Fibroblast of skin of left quadriceps (primary cell): ENCODE data around the gene ACOT11.

Experiments used
- DNase-seq, 2 experiments: peaks; one replicate each; pipeline ENCODE4 v3.0.0-alpha.2; 2013; ENCODE audit warnings: low read depth in 2 of 2

The ACOT11 gene

GRCh38 chr1:54585181-54586066 lies 37.4 kb downstream of the ACOT11 start:
- no peak for DNase-seq

DNA sequence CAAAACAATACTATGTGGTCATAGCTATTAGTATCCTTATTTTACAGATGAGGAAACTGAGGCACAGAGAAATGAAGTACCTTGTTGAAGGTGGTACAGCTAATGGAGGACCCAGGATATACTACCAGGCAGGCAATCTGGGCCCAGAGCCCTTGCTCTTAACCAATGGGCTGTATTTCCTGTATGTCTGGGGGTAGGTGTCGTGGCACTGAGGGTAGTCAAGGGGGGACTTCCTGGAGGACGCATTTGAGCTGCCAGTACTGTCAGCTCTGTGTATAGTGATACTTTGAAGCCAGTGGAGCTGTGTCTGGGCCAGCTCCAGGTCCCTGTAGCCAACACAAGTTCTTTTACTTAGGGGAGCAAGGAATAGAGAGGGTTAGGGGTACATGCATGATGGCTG lies 40.3 kb downstream of the ACOT11 start:
- no peak for DNase-seq

DNA sequence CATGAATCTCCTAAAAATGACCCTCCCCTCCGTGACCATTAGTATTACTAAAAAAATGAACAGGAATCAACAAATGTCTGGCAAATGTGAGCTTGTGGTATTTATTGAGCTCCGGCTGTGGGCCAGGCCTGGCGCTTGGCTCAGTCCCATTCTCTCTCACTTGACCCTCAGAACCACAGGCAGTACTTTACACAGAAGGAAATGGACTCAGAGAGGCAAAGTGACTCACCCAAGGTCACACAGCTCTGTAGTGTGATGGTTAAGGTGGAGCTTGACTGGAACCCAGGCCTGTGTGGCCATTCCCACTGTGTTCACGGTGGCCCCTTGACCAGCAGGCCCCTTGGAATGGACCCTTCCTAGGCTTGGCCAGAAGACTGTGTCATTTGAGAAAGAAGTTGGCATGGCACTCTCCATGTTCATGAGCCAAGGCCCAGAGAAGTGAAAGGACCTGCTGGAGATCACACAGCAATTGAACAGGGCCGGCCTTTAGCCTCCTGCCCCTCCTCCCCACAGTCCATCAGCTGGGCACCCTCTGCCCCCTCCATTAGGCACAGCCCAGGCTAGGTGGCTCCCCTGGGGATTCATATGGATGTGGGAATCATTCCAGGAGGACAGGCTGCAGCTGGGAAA lies 43.2 kb downstream of the ACOT11 start:
- no peak for DNase-seq

DNA sequence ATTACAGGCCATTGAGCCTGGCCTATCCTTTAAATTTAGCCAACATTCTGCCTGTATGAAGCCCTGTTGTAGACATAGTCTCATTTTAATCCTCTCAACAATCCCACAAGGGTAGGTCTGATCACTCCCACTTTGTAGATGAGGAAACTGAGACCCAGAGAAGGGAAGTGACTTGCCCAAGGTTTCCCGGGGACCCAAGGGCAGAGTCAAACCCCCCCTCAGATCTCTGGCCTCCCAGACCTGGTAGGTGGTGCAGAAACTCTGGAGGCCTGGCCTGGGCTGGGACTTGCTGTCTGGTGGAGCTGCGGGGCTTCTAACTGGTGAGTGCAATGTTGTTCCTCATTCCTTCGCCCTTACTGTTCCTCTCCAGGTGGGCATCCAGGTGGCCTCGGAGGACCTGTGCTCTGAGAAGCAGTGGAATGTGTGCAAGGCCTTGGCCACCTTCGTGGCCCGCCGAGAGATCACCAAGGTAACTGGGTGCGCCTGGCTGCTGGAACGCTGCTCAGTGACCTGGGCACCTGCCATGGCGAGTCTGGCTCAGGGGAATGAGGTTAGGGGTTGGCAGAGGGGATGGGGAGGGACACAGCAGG lies 45.6 kb downstream of the ACOT11 start:
- DNase-seq, result no peak

DNA sequence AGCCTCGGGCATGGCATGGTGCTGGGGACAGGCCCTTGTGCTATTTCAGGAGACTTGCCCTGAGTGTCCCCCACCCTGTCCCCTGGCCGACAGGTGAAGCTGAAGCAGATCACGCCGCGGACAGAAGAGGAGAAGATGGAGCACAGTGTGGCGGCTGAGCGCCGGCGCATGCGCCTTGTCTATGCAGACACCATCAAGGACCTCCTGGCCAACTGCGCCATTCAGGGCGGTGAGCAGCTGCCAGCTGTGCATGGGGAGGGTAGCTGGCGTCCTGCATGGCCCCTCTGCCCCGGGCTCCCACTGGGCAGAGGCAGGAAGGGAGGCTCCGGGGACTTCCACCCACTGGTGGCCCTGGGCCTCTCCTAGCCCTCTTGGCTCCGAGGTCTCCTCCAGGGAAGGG lies 46.4 kb downstream of the ACOT11 start:
- no peak for DNase-seq

GRCh38 chr1:54595956-54596498 lies 48.0 kb downstream of the ACOT11 start:
- DNase-seq, result no peak

DNA sequence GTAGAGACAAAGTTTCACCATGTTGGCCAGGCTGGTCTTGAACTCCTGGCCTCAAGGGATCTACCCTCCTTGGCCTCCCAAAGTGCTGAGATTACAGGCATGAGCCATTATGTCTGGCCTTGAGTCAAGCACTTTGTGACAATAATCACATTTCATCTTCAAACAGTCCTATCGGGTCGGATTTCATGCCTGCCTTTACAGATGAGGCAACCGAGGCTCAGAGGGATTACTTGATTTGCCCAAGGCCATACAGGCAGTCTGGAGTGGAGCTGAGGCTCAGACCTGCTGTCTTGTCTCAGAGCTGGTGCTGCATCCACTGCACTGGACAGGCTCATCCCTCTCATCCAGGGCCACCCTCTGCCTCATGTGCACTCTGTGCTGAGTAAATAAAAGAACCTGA lies 48.7 kb downstream of the ACOT11 start:
- DNase-seq, result no peak

DNA sequence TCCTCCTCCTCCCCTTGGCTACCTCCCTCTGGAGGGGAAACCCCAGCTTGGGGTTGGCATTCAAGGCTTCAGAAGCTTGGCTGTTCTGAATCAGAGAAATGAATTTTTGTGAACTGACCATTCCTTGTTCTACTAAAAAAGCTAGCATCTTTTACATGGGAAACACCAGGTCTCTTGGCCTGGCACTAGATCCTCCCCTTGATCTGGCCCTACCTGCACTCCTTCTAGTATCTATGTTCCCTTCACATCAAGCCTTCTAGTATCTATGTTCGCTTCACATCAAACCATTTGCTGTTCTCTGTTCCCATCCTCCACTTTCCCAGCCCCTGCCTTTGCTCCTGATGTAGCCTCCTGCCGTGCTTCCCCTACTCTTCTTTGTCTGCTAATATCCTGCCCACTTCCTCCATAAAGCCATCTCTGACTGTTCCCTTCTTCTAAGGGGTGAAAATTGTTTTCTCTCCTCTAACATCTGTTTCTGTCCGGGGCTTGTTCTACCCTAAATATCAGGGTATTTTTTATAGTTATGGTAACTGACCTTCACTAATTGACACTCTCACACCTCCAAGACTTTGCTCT lies 49.5 kb downstream of the ACOT11 start:
- DNase-seq, result no peak

- no peak for DNase-seq
Measured at GRCh38 chr1:54599211-54599823, 51.3 kb downstream of the ACOT11 start.

DNA sequence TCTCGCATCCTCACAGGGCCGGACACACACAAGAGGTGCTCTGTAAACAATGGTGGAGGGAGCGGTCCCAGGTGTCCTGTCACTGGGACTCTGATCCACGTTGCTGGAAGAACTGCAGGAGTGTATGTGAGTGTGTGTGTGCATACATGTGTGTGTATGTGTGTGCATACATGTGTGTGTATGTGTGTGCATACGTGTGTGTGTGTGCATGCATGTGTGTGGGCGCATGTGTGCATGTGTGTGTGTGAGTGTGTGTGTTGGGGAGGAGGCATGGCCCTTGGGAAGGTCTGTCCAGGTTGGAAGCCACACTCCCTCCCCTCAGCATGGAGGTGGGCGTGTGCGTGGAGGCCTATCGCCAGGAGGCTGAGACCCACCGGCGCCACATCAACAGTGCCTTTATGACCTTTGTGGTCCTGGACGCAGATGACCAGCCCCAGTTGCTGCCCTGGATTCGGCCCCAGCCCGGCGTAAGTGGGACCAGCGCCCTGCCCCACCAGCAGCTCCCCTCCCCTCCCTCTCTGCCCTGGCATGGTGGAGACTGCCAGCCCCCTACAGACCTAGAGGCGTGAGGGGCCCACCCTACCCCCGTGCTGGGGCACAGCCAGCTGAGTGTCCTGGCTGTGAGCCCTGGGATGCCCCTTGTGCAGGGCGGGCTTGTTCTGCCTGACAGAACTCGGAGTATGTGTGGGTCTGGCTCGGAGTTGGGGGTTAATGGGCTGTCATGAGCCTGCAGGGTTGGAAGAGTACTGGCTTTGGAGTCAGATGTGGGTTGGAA lies 53.1 kb downstream of the ACOT11 start:
- DNase-seq, result no peak

DNA sequence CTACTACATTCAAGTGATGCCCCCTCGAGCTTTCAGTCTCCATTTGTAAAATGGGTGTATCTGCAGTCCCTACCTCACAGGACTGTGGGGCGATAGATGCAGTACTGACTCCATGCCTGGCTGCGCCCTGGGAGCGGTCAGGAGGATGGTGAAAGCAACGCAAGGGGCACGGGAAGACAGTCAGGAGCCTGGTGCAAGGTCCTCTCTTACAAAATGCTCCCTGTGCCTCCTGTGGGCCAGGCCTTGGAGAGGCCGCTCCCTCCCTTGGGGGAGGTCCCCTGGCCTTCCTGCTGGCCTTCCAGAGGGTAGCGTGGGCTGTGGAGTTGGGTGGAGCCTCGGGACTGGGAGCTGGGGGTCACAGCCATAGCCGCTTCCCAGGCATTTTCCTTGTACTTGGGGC lies 53.7 kb downstream of the ACOT11 start:
- no peak for DNase-seq

GRCh38 chr1:54602554-54602953 lies 54.5 kb downstream of the ACOT11 start:
- no peak for DNase-seq

GRCh38 chr1:54603241-54603640 lies 55.2 kb downstream of the ACOT11 start:
- DNase-seq, result no peak

DNA sequence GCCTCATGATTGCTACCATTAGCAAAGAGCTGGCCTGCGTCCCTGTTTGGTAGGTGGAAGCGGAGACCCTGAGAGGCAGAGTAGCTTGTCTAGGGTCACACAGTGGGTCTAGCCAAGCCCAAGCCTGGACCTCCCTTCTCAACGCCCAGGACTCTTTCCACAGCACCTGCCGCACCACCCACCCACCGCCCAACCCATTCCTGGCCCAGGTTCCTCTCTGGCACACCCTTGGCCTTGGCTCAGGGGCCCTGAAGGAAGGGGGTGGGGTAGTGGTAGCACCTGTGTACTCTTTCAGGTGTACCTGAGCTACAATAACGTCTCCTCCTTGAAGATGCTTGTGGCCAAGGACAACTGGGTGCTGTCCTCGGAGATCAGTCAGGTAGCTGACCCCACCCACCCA lies 56.0 kb downstream of the ACOT11 start:
- DNase-seq, result no peak

DNA sequence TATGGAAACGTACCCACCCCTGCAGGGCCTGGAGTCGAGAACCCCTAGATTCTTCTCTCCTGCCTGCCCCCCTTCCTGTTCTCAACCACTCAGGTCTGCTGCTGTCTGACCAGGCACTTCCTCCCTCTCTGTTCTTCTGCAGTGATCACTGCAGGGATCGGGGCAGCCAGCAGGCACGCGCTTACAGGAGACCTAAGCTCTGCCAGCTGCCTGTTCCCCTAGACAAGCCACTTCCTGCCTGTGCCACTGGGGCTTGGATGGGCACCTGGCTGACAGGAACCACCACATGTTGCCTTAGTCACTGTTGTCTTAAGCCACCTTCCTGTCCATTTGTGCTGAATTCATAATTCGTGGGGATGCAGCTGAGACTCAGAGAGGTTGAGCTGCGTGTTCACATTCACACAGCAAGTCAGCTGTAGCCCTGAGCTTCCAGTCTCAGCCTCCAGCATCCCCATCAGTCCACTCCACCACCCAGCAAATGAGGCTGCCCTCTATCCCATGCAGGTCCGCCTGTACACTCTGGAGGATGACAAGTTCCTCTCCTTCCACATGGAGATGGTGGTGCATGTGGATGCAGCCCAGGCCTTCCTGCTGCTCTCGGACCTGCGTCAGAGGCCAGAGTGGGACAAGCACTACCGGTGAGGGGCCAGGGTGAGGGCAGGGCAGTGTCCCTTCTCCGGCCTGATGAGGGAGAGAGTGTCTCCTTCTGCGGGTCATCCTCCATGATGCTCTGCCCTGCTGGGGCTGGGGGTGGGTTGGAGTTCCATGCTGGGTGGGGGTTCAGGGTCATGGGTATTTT lies 56.7 kb downstream of the ACOT11 start:
- no peak for DNase-seq

DNA sequence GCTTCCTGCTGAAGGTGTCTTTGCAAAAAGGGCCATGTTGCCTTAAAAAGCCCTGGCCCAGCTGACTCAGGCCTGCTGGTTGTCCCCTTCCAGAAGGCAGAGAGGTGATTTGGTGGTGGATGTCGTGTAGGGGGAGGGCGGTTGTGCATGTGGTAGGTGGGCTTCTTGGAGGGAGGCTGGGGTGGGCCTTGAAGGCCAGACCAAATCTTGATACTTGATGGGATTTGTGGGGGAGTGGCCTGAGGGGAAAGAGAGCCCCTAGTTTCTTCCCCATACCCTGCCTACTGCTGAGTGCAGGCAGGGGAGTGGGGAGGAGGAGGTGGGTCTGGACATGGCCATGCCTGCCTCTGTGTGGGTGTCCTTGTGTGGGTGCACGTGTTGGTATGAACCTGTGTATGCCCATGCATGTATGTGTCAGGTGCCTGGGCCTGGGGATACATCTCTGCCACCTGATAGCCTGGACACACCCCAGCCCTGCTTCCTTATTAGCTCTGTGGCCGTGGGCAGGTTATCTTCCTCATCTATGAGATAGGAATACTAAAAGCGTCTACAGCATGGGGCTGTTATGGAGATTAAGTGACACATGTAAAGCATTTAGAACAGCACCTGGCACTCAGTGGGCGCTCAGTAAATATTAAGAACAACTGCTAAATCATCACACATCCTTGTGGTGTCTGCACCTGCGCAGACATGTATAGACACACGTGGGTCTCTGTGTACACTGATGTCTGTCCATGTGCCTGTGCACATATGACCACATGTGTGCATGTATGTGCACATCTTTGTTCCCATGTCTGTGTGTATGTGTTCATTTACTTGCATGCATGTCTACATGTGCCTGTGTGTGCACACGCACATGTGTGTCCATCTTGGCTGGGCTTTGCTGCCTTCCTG lies 58.3 kb downstream of the ACOT11 start:
- no peak for DNase-seq

- DNase-seq, result no peak
Measured at GRCh38 chr1:54606990-54607325, 58.9 kb downstream of the ACOT11 start.

- no peak for DNase-seq
Measured at GRCh38 chr1:54607821-54608565, 60.0 kb downstream of the ACOT11 start.
